Measurements from ENCODE around the gene BCAN. TPM values are rescaled to one million over a fixed set of nuclear protein-coding genes. Genes with fewer than 3 reads are reported as not detected.

BCAN gene
- total RNA-seq, 2 experiments from 2014 or later, result not detected

- Mint-ChIP-seq H3K27me3 (peaks cover 57% of the 10 kb centered on the region), H3K36me3 (no peaks in the 10 kb centered on the region), H3K4me3 (no peak overlapping the region), H3K27ac (no peak overlapping the region), H3K9me3 (no peaks in the 10 kb centered on the region), H3K4me1 (peaks cover 14% of the 10 kb centered on the region)
- no peak for DNase-seq
These were observed 59.0 kb downstream of the BCAN start for GRCh38 chr1:156700736-156701531.

GRCh38 chr1:156703336-156703735, 61.4 kb downstream of the BCAN start:
- no peaks in the 10 kb centered on the region for H3K36me3 Mint-ChIP-seq
- DNase-seq, result no peak
- H3K9me3 Mint-ChIP-seq, result no peaks in the 10 kb centered on the region
- no peak overlapping the region for H3K4me3 Mint-ChIP-seq
- peaks cover 44% of the 10 kb centered on the region for H3K27me3 Mint-ChIP-seq
- peaks cover 28% of the 10 kb centered on the region for H3K4me1 Mint-ChIP-seq
- no peak overlapping the region for H3K27ac Mint-ChIP-seq

GRCh38 chr1:156703741-156704140, 61.8 kb downstream of the BCAN start:
- Mint-ChIP-seq H3K27me3 (peaks cover 42% of the 10 kb centered on the region), H3K4me3 (no peak overlapping the region), H3K36me3 (no peaks in the 10 kb centered on the region), H3K4me1 (peaks cover 28% of the 10 kb centered on the region), H3K9me3 (no peaks in the 10 kb centered on the region), H3K27ac (no peak overlapping the region)
- no peak for DNase-seq

- peak overlapping the region; percentile 25 for H3K4me3 Mint-ChIP-seq
These were observed 62.3 kb downstream of the BCAN start for GRCh38 chr1:156704166-156704711.

DNA sequence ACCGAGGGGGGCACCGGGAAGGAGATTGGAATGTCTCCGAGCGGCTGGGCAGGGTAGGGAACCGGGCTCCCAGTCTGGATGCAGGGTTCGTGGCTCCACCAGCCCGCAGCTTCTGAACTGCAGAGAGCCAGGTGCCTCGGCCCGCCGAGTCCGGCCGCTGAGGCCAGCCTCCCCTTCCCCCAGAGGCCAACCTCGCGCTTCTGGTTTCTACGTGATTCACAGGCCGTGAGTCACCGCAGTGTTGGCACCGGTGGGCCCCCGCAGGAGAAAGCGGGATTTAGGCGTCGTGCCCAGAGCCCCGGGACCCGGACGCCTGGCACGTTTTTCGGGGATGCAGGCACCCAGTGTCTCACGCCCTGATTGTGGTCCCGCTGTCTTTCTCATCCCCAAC, 63.0 kb downstream of the BCAN start:
- Mint-ChIP-seq H3K4me3 (peak overlapping the region; percentile 62), H3K36me3 (no peaks in the 10 kb centered on the region), H3K27ac (no peak overlapping the region), H3K4me1 (peaks cover 28% of the 10 kb centered on the region), H3K27me3 (peaks cover 33% of the 10 kb centered on the region), H3K9me3 (no peaks in the 10 kb centered on the region)
- peak; percentile 56 for DNase-seq

More at GRCh38 chr1:156704166-156704711, 62.3 kb downstream of the BCAN start:
- no peaks in the 10 kb centered on the region for H3K36me3 Mint-ChIP-seq
- H3K4me1 Mint-ChIP-seq, result peaks cover 28% of the 10 kb centered on the region
- no peak for DNase-seq
- H3K9me3 Mint-ChIP-seq, result no peaks in the 10 kb centered on the region
- H3K27me3 Mint-ChIP-seq, result peaks cover 38% of the 10 kb centered on the region
- no peak overlapping the region for H3K27ac Mint-ChIP-seq

DNA sequence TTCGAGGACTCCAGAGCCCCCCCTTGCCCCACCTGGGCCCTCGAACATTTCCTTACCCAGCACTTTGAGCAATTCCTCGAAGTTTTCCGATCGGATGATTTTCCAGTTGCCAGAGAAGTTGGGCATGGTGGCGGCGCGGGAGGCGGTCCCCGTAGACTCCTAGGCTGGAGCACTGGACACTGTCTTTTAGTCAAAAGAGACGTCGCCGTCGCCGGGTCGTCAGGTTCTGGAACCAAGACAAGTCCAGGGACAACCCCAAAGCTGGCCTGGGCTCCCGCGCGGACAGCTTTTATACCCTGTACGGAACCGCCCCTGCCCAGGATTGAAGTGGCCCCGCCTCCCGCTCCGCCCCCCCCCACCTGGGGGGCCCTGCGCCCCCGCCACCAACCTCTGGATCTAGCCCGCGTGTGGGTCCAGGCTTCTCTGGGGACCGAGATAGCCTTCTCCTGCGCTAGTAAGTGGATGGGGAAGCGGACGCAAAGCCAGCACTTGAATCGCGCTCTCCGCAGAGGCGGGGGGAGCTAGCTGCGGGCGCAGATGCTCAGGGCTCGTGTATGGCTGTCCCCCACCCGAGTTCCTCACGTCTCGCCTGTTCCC, 63.5 kb downstream of the BCAN start, which contains the start of gene CRABP2:
Gene CRABP2 (minus strand): TSS at position 263 of the 597 bp plus-strand sequence. CDS start 137 bp downstream, at position 126.
- DNase-seq, result peak; percentile 41
- H3K27ac Mint-ChIP-seq, result peak within 1 kb of the TSS; percentile 54
- peaks cover 32% of the 10 kb centered on the region for H3K27me3 Mint-ChIP-seq
- no peaks in the 10 kb centered on the region for H3K36me3 Mint-ChIP-seq
- peak within 1 kb of the TSS; percentile 76 for H3K4me3 Mint-ChIP-seq
- peaks cover 28% of the 10 kb centered on the region for H3K4me1 Mint-ChIP-seq
- H3K9me3 Mint-ChIP-seq, result no peaks in the 10 kb centered on the region

DNA sequence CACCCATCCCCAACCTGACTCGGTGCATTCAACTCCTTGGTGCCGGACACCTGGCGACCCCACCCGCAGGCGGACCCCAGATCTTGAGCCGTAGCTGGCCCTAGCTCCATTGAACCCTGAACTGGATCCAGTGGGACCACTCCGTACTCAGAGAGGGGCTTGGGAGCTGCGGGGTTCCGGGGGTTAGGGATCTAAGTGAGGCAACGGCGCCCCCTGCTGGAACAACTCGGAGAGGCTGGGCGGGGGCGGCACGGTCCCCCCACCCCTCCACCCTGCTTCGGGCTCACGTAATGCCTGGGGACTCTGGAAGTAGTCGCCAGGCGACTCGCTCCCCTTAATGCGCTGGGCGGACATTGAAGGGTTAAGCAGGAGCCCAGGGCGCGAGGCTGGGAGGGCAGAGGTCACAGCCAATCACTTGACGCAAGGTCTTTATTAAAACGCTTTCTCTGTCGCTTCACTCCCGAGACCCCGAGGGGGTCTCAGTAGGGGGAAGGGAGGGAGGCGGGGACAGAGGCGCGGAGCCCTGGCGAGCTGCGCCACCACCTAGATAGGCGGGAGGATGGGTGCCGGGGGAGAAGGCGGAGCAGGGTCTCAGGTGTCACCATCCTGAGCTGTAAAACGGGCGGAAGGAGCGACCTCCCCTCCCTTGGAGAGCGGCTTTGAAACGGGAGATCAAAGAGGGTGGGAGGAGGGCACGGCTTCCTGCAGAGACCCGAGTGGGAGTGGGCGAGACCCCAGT, 64.2 kb downstream of the BCAN start:
- peak overlapping the region; percentile 54 for H3K27ac Mint-ChIP-seq
- H3K27me3 Mint-ChIP-seq, result peaks cover 29% of the 10 kb centered on the region
- DNase-seq, result peak; percentile 72
- H3K4me1 Mint-ChIP-seq, result peaks cover 25% of the 10 kb centered on the region
- H3K4me3 Mint-ChIP-seq, result peak overlapping the region; percentile 76
- H3K36me3 Mint-ChIP-seq, result no peaks in the 10 kb centered on the region
- no peaks in the 10 kb centered on the region for H3K9me3 Mint-ChIP-seq

GRCh38 chr1:156706657-156707416, 64.9 kb downstream of the BCAN start:
- no peak overlapping the region for H3K27ac Mint-ChIP-seq
- peaks cover 25% of the 10 kb centered on the region for H3K4me1 Mint-ChIP-seq
- peaks cover 28% of the 10 kb centered on the region for H3K27me3 Mint-ChIP-seq
- peak overlapping the region; percentile 76 for H3K4me3 Mint-ChIP-seq
- no peaks in the 10 kb centered on the region for H3K9me3 Mint-ChIP-seq
- H3K36me3 Mint-ChIP-seq, result no peaks in the 10 kb centered on the region
- no peak for DNase-seq

- no peaks in the 10 kb centered on the region for H3K36me3 Mint-ChIP-seq
- peak overlapping the region; percentile 29 for H3K4me3 Mint-ChIP-seq
- H3K4me1 Mint-ChIP-seq, result peaks cover 25% of the 10 kb centered on the region
- peaks cover 26% of the 10 kb centered on the region for H3K27me3 Mint-ChIP-seq
- H3K27ac Mint-ChIP-seq, result no peak overlapping the region
- DNase-seq, result no peak
- no peaks in the 10 kb centered on the region for H3K9me3 Mint-ChIP-seq
These were observed 65.7 kb downstream of the BCAN start for GRCh38 chr1:156707417-156708217.

DNA sequence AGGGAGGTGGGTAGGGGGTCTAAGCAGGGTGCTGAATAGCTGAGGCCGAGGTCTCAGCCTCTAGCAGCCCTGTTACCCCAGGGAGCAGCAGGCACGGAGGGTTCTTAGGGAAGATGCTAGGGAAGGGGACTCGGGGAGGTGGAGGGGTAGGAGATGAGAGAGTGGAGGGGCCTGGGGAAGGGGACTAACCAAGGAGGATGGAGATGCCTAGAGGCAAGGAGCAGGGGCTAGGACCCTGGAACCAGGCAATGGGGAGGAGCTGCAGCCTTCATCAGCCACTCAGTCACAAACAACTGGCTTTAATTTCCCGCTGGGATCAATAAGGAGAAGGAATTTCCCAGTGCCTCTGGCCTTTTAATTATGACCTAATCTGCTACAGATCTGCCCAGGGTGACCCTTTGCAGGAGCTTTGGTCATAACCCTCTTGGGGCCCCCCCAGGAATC, 66.3 kb downstream of the BCAN start:
- H3K4me1 Mint-ChIP-seq, result peaks cover 25% of the 10 kb centered on the region

GRCh38 chr1:156709031-156709430, 67.1 kb downstream of the BCAN start:
- peaks cover 15% of the 10 kb centered on the region for H3K27me3 Mint-ChIP-seq
- no peak overlapping the region for H3K27ac Mint-ChIP-seq
- no peak for DNase-seq
- H3K9me3 Mint-ChIP-seq, result no peaks in the 10 kb centered on the region
- no peaks in the 10 kb centered on the region for H3K36me3 Mint-ChIP-seq
- peaks cover 25% of the 10 kb centered on the region for H3K4me1 Mint-ChIP-seq
- no peak overlapping the region for H3K4me3 Mint-ChIP-seq

More for the DNA sequence above, 66.3 kb downstream of the BCAN start:
- Mint-ChIP-seq H3K9me3 (no peaks in the 10 kb centered on the region), H3K4me3 (no peak overlapping the region), H3K27ac (no peak overlapping the region), H3K36me3 (no peaks in the 10 kb centered on the region), H3K27me3 (peaks cover 20% of the 10 kb centered on the region)
- DNase-seq, result no peak

Measured in activated naive CD8-positive, alpha-beta T cell treated with anti-CD3 and anti-CD28 coated beads for 36 hours (primary cell).